ENCODE data around the gene U2AF1. TPM values are rescaled to one million over a fixed set of nuclear protein-coding genes. Genes with fewer than 3 reads are reported as not detected.

Gene U2AF1
- total RNA-seq, 1 experiment from 2014 or later = 139 TPM

Other genes with a start within 250 kb of the U2AF1 start
- gene WDR4, start 228.0 kb downstream of the U2AF1 start, total RNA-seq (2014; rRNA removed; shearing (Covaris generic)) = 24.7 and 31.5 TPM in 2 replicates
- 57.5 and 64.9 TPM in 2 replicates for gene NDUFV3, start 214.3 kb downstream of the U2AF1 start, total RNA-seq (2014; rRNA removed; shearing (Covaris generic))
- not detected in 2 replicates for gene ERVH48-1, start 181.9 kb downstream of the U2AF1 start, total RNA-seq (2014; rRNA removed; shearing (Covaris generic))
- gene PKNOX1, start 133.0 kb downstream of the U2AF1 start, total RNA-seq (2014; rRNA removed; shearing (Covaris generic)) = 28.4 and 29.9 TPM in 2 replicates
- gene CBS, start 31.7 kb downstream of the U2AF1 start, total RNA-seq (2014; rRNA removed; shearing (Covaris generic)) = 21.2 and 25.5 TPM in 2 replicates
- not detected in 2 replicates for gene CRYAA, start 61.4 kb upstream of the U2AF1 start, total RNA-seq (2014; rRNA removed; shearing (Covaris generic))

All from HT1080 (cell line).